Liver (tissue), 9 donors: ENCODE results near the gene ARHGEF39. TPM values are rescaled to one million over a fixed set of nuclear protein-coding genes. Genes with fewer than 3 reads are reported as not detected.
A peak's percentile ranks its signal among the peaks of the same experiment; 100 is the strongest.

Experiments used
- DNase-seq: peaks from one replicate; pipeline ENCODE4 v3.0.0-alpha.2; 2017; ENCODE audit warnings: low spot score
- H3K27ac ChIP-seq, 2 donors: one replicate each; pipeline ENCODE4 v1.7.0; 2013; ENCODE audit warnings: inconsistent platforms in 2 of 2, low read length in 2 of 2, control low read depth in 1 of 2, low read depth in 1 of 2, mild to moderate bottlenecking in 1 of 2
- H3K27me3 ChIP-seq, 4 donors: one replicate each; pipeline versions ENCODE4 v1.6.1 to v1.7.0; 2013; ENCODE audit warnings: low read length in 3 of 4, inconsistent platforms in 1 of 4, mild to moderate bottlenecking in 1 of 4, moderate library complexity in 1 of 4; ENCODE audit not compliant: control insufficient read depth in 4 of 4, insufficient read depth in 4 of 4
- H3K36me3 ChIP-seq, 4 donors: one replicate each; pipeline versions ENCODE4 v1.6.1 to v1.7.0; 2013; ENCODE audit warnings: low read length in 3 of 4, mild to moderate bottlenecking in 3 of 4, low read depth in 1 of 4, moderate library complexity in 1 of 4; ENCODE audit not compliant: control insufficient read depth in 4 of 4, insufficient read depth in 3 of 4
- H3K4me1 ChIP-seq, 4 donors: one replicate each; pipeline versions ENCODE4 v1.6.1 to v1.7.0; 2013; ENCODE audit warnings: low read length in 3 of 4, mild to moderate bottlenecking in 3 of 4, moderate library complexity in 1 of 4; ENCODE audit not compliant: control insufficient read depth in 4 of 4, insufficient read depth in 4 of 4
- H3K4me3 ChIP-seq, 3 donors: one replicate each; pipeline versions ENCODE4 v1.6.1 to v1.7.0; 2013; ENCODE audit warnings: low read length in 3 of 3, control low read depth in 1 of 3, low read depth in 1 of 3, mild to moderate bottlenecking in 1 of 3
- H3K9ac ChIP-seq, 2 donors: one replicate each; pipeline ENCODE4 v1.7.0; 2013; ENCODE audit warnings: low read length in 2 of 2, mild to moderate bottlenecking in 2 of 2, moderate library complexity in 2 of 2, control low read depth in 1 of 2, low read depth in 1 of 2
- H3K9me3 ChIP-seq, 4 donors: one replicate each; pipeline versions ENCODE4 v1.6.1 to v1.7.0; 2013; ENCODE audit warnings: low read length in 3 of 4; ENCODE audit not compliant: control insufficient read depth in 4 of 4
- ATF3 ChIP-seq: IDR thresholded peaks from 2 replicates; pipeline ENCODE4 v1.6.1; 2016; ENCODE audit warnings: antibody characterized with exemption
- EGR1 ChIP-seq, 2 donors: IDR thresholded peaks; 2 replicates each; pipeline ENCODE4 v1.6.1; 2016 to 2018; ENCODE audit warnings: antibody characterized with exemption in 2 of 2, low read depth in 2 of 2
- GABPA ChIP-seq, 2 donors: IDR thresholded peaks in 1 of 2; conservative IDR thresholded peaks in 1 of 2; 2 replicates each; pipeline ENCODE4 v1.6.1; 2016; ENCODE audit warnings: antibody characterized with exemption in 2 of 2, mild to moderate bottlenecking in 1 of 2, moderate library complexity in 1 of 2
- HNF4A ChIP-seq, 2 donors: conservative IDR thresholded peaks; 2 replicates each; pipeline ENCODE4 v1.6.1; 2016; ENCODE audit warnings: antibody characterized with exemption in 2 of 2, mild to moderate bottlenecking in 2 of 2
- HNF4G ChIP-seq: IDR thresholded peaks from 2 replicates; pipeline ENCODE4 v1.6.1; 2016; ENCODE audit warnings: antibody characterized with exemption
- JUND ChIP-seq, 2 donors: IDR thresholded peaks; 2 replicates each; pipeline ENCODE4 v1.6.1; 2016; ENCODE audit warnings: antibody characterized with exemption in 2 of 2
- NR2F2 ChIP-seq: IDR thresholded peaks from 2 replicates; pipeline ENCODE4 v1.6.1; 2016; ENCODE audit warnings: antibody characterized with exemption
- RAD21 ChIP-seq, 2 donors: IDR thresholded peaks; 2 replicates each; pipeline ENCODE4 v1.6.1; 2016; ENCODE audit warnings: antibody characterized with exemption in 2 of 2, mild to moderate bottlenecking in 2 of 2
- REST ChIP-seq: IDR thresholded peaks from 2 replicates; pipeline ENCODE4 v1.6.1; 2016; ENCODE audit warnings: antibody characterized with exemption, mild to moderate bottlenecking
- RXRA ChIP-seq, 2 donors: IDR thresholded peaks; 2 replicates each; pipeline ENCODE4 v1.6.1; 2017 to 2018; ENCODE audit warnings: antibody characterized with exemption in 2 of 2, mild to moderate bottlenecking in 1 of 2
- SP1 ChIP-seq: IDR thresholded peaks from 2 replicates; pipeline ENCODE4 v1.6.1; 2018; ENCODE audit warnings: antibody characterized with exemption, mild to moderate bottlenecking
- TAF1 ChIP-seq: conservative IDR thresholded peaks from 2 replicates; pipeline ENCODE4 v1.6.1; 2016; ENCODE audit warnings: antibody characterized with exemption, mild to moderate bottlenecking
- YY1 ChIP-seq: IDR thresholded peaks from 2 replicates; pipeline ENCODE4 v1.6.1; 2016; ENCODE audit warnings: antibody characterized with exemption, mild to moderate bottlenecking
- WGBS: extraction: QIAGEN DNeasy Blood & Tissue Kit; methylation state at CpG from one replicate; pipeline ENCODE4 v1.1.7; 2013; 5-methylcytosine and 5-hydroxymethylcytosine counted together
- polyA plus RNA-seq, 2 donors: library from polyadenylated mRNA; stranded (reverse) in 1 of 2; unstranded in 1 of 2; fragments of 200-250 nt in 1 of 2; fragments of >200 nt in 1 of 2; fragmentation: Nextera tagmentation in 1 of 2; extraction: Ambion mirVana in 1 of 2; gene quantifications; one replicate each; pipeline versions ENCODE4 v1.2.1 to v1.2.3, GENCODE V29; 2013 to 2015
- total RNA-seq, 2 donors: library from RNA; depleted of rRNA; stranded (reverse); fragments of >200 nt; gene quantifications; one replicate each; pipeline ENCODE4 v1.2.3, GENCODE V29; 2014
- TF ChIP-seq, protein P1 (sequence below): IDR thresholded peaks from 2 replicates; pipeline ENCODE4 v1.6.1; 2016; ENCODE audit warnings: antibody characterized with exemption
- TF ChIP-seq, protein P2 (sequence below): fragments of 150-350 bp; IDR thresholded peaks from 2 replicates; pipeline ENCODE4 v1.5.1; 2017; ENCODE audit warnings: improper control_type of control experiment, low read depth, low read length; ENCODE audit not compliant: missing input control
- donor health status: healthy.
- donor health status: healthy.
- donor health status: healthy.
- donor health status: healthy.
- donor health status: healthy.

Gene ARHGEF39
- total and polyA plus RNA-seq, 4 donors, result under 0.01 to 7.4 (median 0.74) TPM

- Histone ChIP-seq H3K27me3 (no peaks in the 10 kb centered on the region), H3K9me3 (no peaks in the 10 kb centered on the region), H3K4me1 (peaks cover 2 to 24% (median 5%) of the 10 kb centered on the region in 4 donors), H3K4me3 (peak overlapping the region; percentile 79 to 87 (median 79)), H3K27ac (peak overlapping the region; percentile 98 to 99), H3K36me3 (no peaks in the 10 kb centered on the region), H3K9ac (peak overlapping the region; percentile 78 to 91)
- TF ChIP-seq HNF4G (no peak), HNF4A (conservative IDR thresholded peaks at IDR 0.05) (no peak), RXRA (IDR thresholded peaks at IDR 0.05) (no peak), REST (no peak), NR2F2 (no peak), RAD21 (IDR thresholded peaks at IDR 0.05) (no peak)
- TF ChIP-seq, protein P1, sequence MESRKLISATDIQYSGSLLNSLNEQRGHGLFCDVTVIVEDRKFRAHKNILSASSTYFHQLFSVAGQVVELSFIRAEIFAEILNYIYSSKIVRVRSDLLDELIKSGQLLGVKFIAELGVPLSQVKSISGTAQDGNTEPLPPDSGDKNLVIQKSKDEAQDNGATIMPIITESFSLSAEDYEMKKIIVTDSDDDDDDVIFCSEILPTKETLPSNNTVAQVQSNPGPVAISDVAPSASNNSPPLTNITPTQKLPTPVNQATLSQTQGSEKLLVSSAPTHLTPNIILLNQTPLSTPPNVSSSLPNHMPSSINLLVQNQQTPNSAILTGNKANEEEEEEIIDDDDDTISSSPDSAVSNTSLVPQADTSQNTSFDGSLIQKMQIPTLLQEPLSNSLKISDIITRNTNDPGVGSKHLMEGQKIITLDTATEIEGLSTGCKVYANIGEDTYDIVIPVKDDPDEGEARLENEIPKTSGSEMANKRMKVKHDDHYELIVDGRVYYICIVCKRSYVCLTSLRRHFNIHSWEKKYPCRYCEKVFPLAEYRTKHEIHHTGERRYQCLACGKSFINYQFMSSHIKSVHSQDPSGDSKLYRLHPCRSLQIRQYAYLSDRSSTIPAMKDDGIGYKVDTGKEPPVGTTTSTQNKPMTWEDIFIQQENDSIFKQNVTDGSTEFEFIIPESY, result no peak
- under 1% methylated on average over 2 of the region's 2 CpGs for WGBS
- DNase-seq, result no peak
Measured at GRCh38 chr9:35658968-35659220, 6.1 kb downstream of the ARHGEF39 start.

DNA sequence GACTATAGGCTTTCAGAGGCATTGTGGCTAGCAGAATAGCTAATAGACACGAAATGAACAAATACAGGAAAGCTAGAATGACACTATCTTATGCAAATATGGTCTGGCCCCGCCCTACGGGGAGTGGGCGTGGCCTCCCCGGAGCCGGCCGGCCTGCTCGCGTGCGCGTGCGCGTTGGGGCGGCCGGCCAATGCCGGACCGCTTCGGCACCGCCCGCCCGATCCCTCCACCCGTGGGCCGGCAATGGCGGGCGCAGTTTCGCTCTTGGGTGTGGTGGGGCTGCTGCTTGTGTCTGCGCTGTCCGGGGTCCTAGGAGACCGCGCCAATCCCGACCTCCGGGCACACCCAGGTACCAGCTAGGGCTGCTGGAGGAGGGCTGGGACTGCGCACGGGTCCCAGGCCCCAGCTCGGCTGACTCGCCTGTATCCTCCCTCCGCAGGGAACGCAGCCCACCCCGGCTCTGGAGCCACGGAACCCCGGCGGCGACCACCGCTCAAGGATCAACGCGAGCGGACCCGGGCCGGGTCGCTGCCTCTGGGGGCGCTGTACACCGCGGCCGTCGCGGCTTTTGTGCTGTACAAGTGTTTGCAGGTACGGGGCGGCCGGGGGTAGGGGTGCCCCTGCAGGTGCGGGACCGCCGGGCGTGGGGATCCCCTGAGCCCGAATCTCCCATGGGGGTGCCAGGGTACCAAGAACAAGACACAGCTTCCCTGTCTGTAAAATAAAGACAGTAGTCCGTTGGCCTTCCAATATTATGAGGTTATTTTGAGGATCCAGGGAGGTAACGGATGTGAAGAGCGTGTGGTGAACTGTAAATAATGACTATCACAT, 6.6 kb downstream of the ARHGEF39 start, which contains the start of gene CCDC107:
CCDC107 (plus strand) TSS at position 156 of the 831 bp plus-strand sequence; CDS start at position 244, 88 bp downstream.
- peaks cover 2 to 24% (median 5%) of the 10 kb centered on the region in 4 donors for H3K4me1 ChIP-seq
- TF ChIP-seq EGR1 (IDR thresholded peaks at IDR 0.05; ENCODE audit: low read depth in 2 of 2) (no peak), NR2F2 (no peak), GABPA (IDR thresholded peaks at IDR 0.05 in 1 of 2, conservative IDR thresholded peaks at IDR 0.05 in 1 of 2) (no peak), HNF4A (conservative IDR thresholded peaks at IDR 0.05) (no peak), ATF3 (no peak), RAD21 (IDR thresholded peaks at IDR 0.05) (peak; percentile 70 to 75), YY1 (peak; percentile 95), SP1 (no peak), TAF1 (peak; percentile 56), JUND (IDR thresholded peaks at IDR 0.05) (no peak), REST (peak; percentile 35)
- TF ChIP-seq, protein P1, result no peak
- TF ChIP-seq, protein P2, sequence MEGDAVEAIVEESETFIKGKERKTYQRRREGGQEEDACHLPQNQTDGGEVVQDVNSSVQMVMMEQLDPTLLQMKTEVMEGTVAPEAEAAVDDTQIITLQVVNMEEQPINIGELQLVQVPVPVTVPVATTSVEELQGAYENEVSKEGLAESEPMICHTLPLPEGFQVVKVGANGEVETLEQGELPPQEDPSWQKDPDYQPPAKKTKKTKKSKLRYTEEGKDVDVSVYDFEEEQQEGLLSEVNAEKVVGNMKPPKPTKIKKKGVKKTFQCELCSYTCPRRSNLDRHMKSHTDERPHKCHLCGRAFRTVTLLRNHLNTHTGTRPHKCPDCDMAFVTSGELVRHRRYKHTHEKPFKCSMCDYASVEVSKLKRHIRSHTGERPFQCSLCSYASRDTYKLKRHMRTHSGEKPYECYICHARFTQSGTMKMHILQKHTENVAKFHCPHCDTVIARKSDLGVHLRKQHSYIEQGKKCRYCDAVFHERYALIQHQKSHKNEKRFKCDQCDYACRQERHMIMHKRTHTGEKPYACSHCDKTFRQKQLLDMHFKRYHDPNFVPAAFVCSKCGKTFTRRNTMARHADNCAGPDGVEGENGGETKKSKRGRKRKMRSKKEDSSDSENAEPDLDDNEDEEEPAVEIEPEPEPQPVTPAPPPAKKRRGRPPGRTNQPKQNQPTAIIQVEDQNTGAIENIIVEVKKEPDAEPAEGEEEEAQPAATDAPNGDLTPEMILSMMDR, result peak; percentile 39
- peak within 1 kb of the TSS; percentile 91 to 97 for H3K9ac ChIP-seq
- no peaks in the 10 kb centered on the region for H3K36me3 ChIP-seq
- H3K9me3 ChIP-seq, result no peaks in the 10 kb centered on the region
- H3K27me3 ChIP-seq, result no peaks in the 10 kb centered on the region
- peak within 1 kb of the TSS; percentile 98 to 99 for H3K27ac ChIP-seq
- under 1% methylated on average over 67 of the region's 67 CpGs for WGBS
- H3K4me3 ChIP-seq, result peak within 1 kb of the TSS; percentile 79 to 87 (median 79)
- peak; percentile 91 for DNase-seq
